H1 (cell line): Measurements from ENCODE around the gene LDLRAD4. TPM values are rescaled to one million over a fixed set of nuclear protein-coding genes. Genes with fewer than 3 reads are reported as not detected.
A peak's percentile ranks its signal among the peaks of the same experiment; 100 is the strongest.

Experiments used
- CTCF ChIA-PET: fragments of 300-600 bp; sonication (Branson Sonifier 250); formaldehyde crosslinking; loops from one replicate; lab custom pipeline; 2021; ENCODE audit not compliant: partially characterized antibody; lab: Charles Lee
- POLR2A ChIA-PET: fragments of 300-600 bp; sonication (Branson Sonifier 250); formaldehyde crosslinking; loops from one replicate; lab custom pipeline; 2021; ENCODE audit warnings: inconsistent platforms; ENCODE audit not compliant: partially characterized antibody; lab: Charles Lee
- DNase-seq, 2 experiments: peaks; one replicate each; pipeline versions ENCODE4 v3.0.0 to v3.0.0-alpha.2; 2010 to 2022; ENCODE audit warnings: low spot score in 2 of 2, low read depth in 1 of 2, mixed read lengths in 1 of 2
- FAIRE-seq: peaks from 2 replicates; lab custom pipeline; 2011; peaks lifted over from hg19 to GRCh38; lab: Jason Lieb, UNC
- H2AFZ ChIP-seq: 2 replicates; pipeline ENCODE4 v1.8.1; 2012; ENCODE audit warnings: low read length, inconsistent platforms
- H2AK5ac ChIP-seq: 2 replicates; pipeline ENCODE4 v1.6.1; 2013; ENCODE audit warnings: low read depth, low read length
- H2BK120ac ChIP-seq: replicated peaks from 2 replicates; pipeline ENCODE3; 2013; ENCODE audit warnings: low read depth, low read length, inconsistent platforms
- H2BK12ac ChIP-seq: 2 replicates; pipeline ENCODE4 v1.6.1; 2013; ENCODE audit warnings: low read depth, low read length
- H2BK15ac ChIP-seq: 2 replicates; pipeline ENCODE4 v1.6.1; 2013; ENCODE audit warnings: low read length
- H2BK20ac ChIP-seq: 2 replicates; pipeline ENCODE4 v1.6.1; 2013; ENCODE audit warnings: low read length
- H2BK5ac ChIP-seq: 2 replicates; pipeline ENCODE4 v1.6.1; 2013; ENCODE audit warnings: low read depth, low read length
- H3K14ac ChIP-seq: 2 replicates; pipeline ENCODE4 v1.6.1; 2013; ENCODE audit warnings: inconsistent platforms; ENCODE audit not compliant: insufficient read length
- H3K18ac ChIP-seq: 2 replicates; pipeline ENCODE4 v1.6.1; 2013; ENCODE audit warnings: low read length; ENCODE audit errors: extremely low read depth
- H3K23ac ChIP-seq: 2 replicates; pipeline ENCODE4 v1.6.1; 2013; ENCODE audit warnings: inconsistent platforms; ENCODE audit not compliant: insufficient read length
- H3K23me2 ChIP-seq: 2 replicates; pipeline ENCODE4 v1.6.1; 2013; ENCODE audit warnings: low read depth, low read length
- H3K27ac ChIP-seq: 2 replicates; pipeline ENCODE4 v1.6.1; 2011; ENCODE audit warnings: low read depth, low read length, inconsistent platforms
- H3K27me3 ChIP-seq, 4 experiments: replicated peaks in 1 of 4; 1 replicate in 1 of 4; 2 replicates in 3 of 4; pipeline versions ENCODE4 v1.6.1 to v1.8.1; 2011 to 2013; ENCODE audit warnings: low read length in 3 of 4, mild to moderate bottlenecking in 3 of 4, inconsistent platforms in 2 of 4, mixed read lengths in 2 of 4, moderate library complexity in 1 of 4; ENCODE audit not compliant: control insufficient read depth in 3 of 4, insufficient read depth in 3 of 4; ENCODE audit errors: extremely low read depth in 1 of 4
- H3K36me3 ChIP-seq, 4 experiments: 2 replicates each; pipeline versions ENCODE4 v1.6.1 to v1.8.1; 2011 to 2013; ENCODE audit warnings: mild to moderate bottlenecking in 4 of 4, low read length in 3 of 4, moderate library complexity in 2 of 4, control low read depth in 1 of 4, inconsistent platforms in 1 of 4; ENCODE audit not compliant: insufficient read depth in 4 of 4, control insufficient read depth in 2 of 4
- H3K4ac ChIP-seq: replicated peaks from 2 replicates; pipeline ENCODE3; 2013; ENCODE audit warnings: low read length, low read depth, mixed read lengths, inconsistent platforms; ENCODE audit not compliant: insufficient read length
- H3K4me1 ChIP-seq, 4 experiments: replicated peaks in 1 of 4; 1 replicate in 1 of 4; 2 replicates in 3 of 4; pipeline versions ENCODE4 v1.6.1 to v1.8.1; 2011 to 2013; ENCODE audit warnings: low read length in 3 of 4, inconsistent platforms in 2 of 4, mixed read lengths in 1 of 4; ENCODE audit not compliant: insufficient read depth in 4 of 4, control insufficient read depth in 3 of 4
- H3K4me2 ChIP-seq, 2 experiments: 2 replicates each; pipeline versions ENCODE4 v1.6.1 to v1.8.1; 2011 to 2013; ENCODE audit warnings: low read depth in 2 of 2, low read length in 2 of 2, control low read depth in 1 of 2, inconsistent platforms in 1 of 2, mild to moderate bottlenecking in 1 of 2; ENCODE audit not compliant: insufficient read depth in 1 of 2
- H3K4me3 ChIP-seq, 4 experiments: fragments of 200-600, 300-600 bp in 1 of 4; sonication (generic), shearing (Covaris generic), sonication (Bioruptor Twin) in 1 of 4; 2 replicates each; pipeline versions ENCODE4 v1.5.1 to v1.8.1; 2011 to 2016; ENCODE audit warnings: low read length in 4 of 4, low read depth in 3 of 4, control low read depth in 2 of 4, inconsistent platforms in 2 of 4, mild to moderate bottlenecking in 2 of 4, mixed read lengths in 1 of 4, moderate library complexity in 1 of 4; ENCODE audit not compliant: insufficient read depth in 2 of 4; ENCODE audit errors: extremely low read depth in 1 of 4
- H3K56ac ChIP-seq: replicated peaks from 2 replicates; pipeline ENCODE3; 2013; ENCODE audit warnings: low read depth, mild to moderate bottlenecking, mixed read lengths, low read length, inconsistent platforms; ENCODE audit not compliant: insufficient read length
- H3K79me1 ChIP-seq: 2 replicates; pipeline ENCODE4 v1.6.1; 2013; ENCODE audit warnings: low read depth, low read length, control low read depth
- H3K79me2 ChIP-seq, 2 experiments: 2 replicates each; pipeline versions ENCODE4 v1.6.1 to v1.8.1; 2012 to 2013; ENCODE audit warnings: low read length in 2 of 2, mild to moderate bottlenecking in 2 of 2, inconsistent platforms in 1 of 2; ENCODE audit not compliant: insufficient read depth in 2 of 2, control insufficient read depth in 1 of 2
- H3K9ac ChIP-seq, 4 experiments: replicated peaks in 1 of 4; 1 replicate in 1 of 4; 2 replicates in 3 of 4; pipeline versions ENCODE4 v1.6.1 to v1.8.1; 2011 to 2013; ENCODE audit warnings: low read depth in 3 of 4, low read length in 3 of 4, control low read depth in 2 of 4, mild to moderate bottlenecking in 2 of 4, moderate library complexity in 2 of 4, inconsistent platforms in 1 of 4; ENCODE audit errors: extremely low read depth in 1 of 4
- H3K9me3 ChIP-seq, 2 experiments: 2 replicates each; pipeline versions ENCODE4 v1.6.1 to v1.8.1; 2012 to 2013; ENCODE audit warnings: mild to moderate bottlenecking in 2 of 2, moderate library complexity in 2 of 2, control low read depth in 1 of 2, inconsistent platforms in 1 of 2, low read depth in 1 of 2, low read length in 1 of 2, mixed read lengths in 1 of 2; ENCODE audit not compliant: insufficient read depth in 2 of 2
- H4K20me1 ChIP-seq, 2 experiments: replicated peaks in 1 of 2; 2 replicates each; pipeline versions ENCODE3 to v1.8.1; 2011 to 2013; ENCODE audit warnings: inconsistent platforms in 2 of 2, low read length in 2 of 2, mild to moderate bottlenecking in 1 of 2; ENCODE audit not compliant: insufficient read depth in 2 of 2, control insufficient read depth in 1 of 2
- H4K5ac ChIP-seq: 2 replicates; pipeline ENCODE4 v1.6.1; 2013; ENCODE audit warnings: low read length, low read depth, mixed read lengths, inconsistent platforms; ENCODE audit not compliant: insufficient read length
- H4K8ac ChIP-seq: 2 replicates; pipeline ENCODE4 v1.8.0; 2013; ENCODE audit warnings: mild to moderate bottlenecking, moderate library complexity, low read length, inconsistent platforms; ENCODE audit not compliant: insufficient read depth; ENCODE audit errors: extremely low read depth
- H4K91ac ChIP-seq: replicated peaks from 2 replicates; pipeline ENCODE3; 2013; ENCODE audit warnings: low read length, mixed read lengths, inconsistent platforms; ENCODE audit not compliant: insufficient read length
- CREB1 ChIP-seq: IDR thresholded peaks from 2 replicates; pipeline ENCODE4 v1.6.1; 2012; ENCODE audit warnings: inconsistent platforms
- SP2 ChIP-seq: IDR thresholded peaks from 2 replicates; pipeline ENCODE4 v1.6.1; 2012; ENCODE audit warnings: mild to moderate bottlenecking, low read length, inconsistent platforms
- WGBS, 2 experiments: shearing (Covaris generic) in 1 of 2; methylation state at CpG; one replicate each; pipeline versions ENCODE4 v1.1.6 to v1.1.7; 2013 to 2015; ENCODE audit warnings: low lambda C conversion rate in 2 of 2, mixed read lengths in 2 of 2, inconsistent platforms in 1 of 2, low coverage in 1 of 2, missing lambda C conversion rate in 1 of 2; ENCODE audit not compliant: insufficient replicate concordance in 2 of 2, insufficient coverage in 1 of 2, insufficient read length in 1 of 2; ENCODE audit errors: extremely low coverage in 1 of 2, missing lambda C conversion rate in 1 of 2; 5-methylcytosine and 5-hydroxymethylcytosine counted together
- polyA plus RNA-seq, 7 experiments: library from polyadenylated mRNA; depleted of rRNA in 3 of 7; stranded (reverse) in 5 of 7; unstranded in 2 of 7; fragments of >200 nt in 5 of 7; fragments of 200-250 nt in 2 of 7; gene quantifications; 1 replicate in 5 of 7; 2 replicates in 1 of 7; 4 replicates in 1 of 7; pipeline versions ENCODE4 v1.2.1 to v1.2.3, GENCODE V29; 2011 to 2013; ENCODE audit warnings: missing spikeins in 2 of 7, mixed read lengths in 2 of 7
- total RNA-seq: library from RNA; stranded (reverse); fragmentation: NEBNext Ultra II Directional; extraction: Animal tissue kit (Norgen Biotek cat#: 25700); gene quantifications from 2 replicates; pipeline ENCODE4 v1.2.1, GENCODE V29; 2021

The LDLRAD4 gene
- total and polyA plus RNA-seq, 2 of the 8 experiments (the other 6 are each of a cell fraction or from before 2014, with no cell fraction given): 0.77 to 1.4 TPM

DNA sequence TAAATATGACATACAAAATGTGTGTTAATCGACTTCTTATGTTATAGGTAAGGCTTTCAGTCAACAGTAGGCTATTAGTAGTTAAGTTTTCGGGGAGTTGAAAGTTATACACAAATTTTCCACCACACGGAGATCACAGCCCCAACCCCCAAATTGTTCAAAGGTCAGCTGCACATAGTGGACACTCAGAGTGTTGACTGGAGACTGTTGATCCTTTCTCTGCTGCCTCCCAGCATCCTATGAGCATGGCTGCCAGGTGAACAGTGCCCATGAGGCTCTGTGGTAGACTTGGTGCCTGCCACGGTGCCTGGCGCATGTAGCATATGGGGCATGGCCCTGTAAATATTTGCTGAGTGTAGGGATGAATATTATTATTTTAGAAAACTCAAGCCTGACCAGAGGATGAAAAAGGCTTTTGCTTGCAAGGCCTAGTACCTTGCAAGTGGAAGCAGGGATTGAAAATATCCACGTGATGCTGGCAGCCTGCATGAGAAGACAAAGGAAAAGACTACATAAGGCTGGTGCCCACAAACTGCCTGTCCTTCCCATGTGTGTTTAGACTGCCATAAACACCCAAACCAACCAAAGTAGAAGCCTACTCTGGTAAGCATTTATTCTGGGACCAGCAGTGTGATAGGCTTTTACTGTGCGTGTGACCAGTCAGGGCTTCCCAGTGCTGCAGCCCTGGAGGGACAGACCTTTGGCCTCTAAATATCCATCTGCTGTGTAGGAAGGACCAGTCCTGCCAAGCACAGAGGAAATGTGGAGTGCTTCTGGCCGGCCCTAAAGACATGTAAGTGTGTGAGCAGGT is 226.1 kb downstream of the LDLRAD4 start:
- no peak overlapping the region for H3K27ac ChIP-seq
- H2BK20ac ChIP-seq: no peak overlapping the region
- no peak overlapping the region; the same call in 1 of the 2 replicates for H2BK15ac ChIP-seq
- DNase-seq: no peak
- no peak overlapping the region for H3K18ac ChIP-seq
- TF ChIP-seq SP2: no peak
- TF ChIP-seq CREB1: no peak
- H4K8ac ChIP-seq: no peak overlapping the region
- no peaks in the 10 kb centered on the region for H3K79me1 ChIP-seq
- FAIRE-seq: no peak
- CTCF ChIA-PET: no interaction called here
- H2BK12ac ChIP-seq: peak overlapping the region; percentile 56; the same call in 1 of the 2 replicates
- H4K5ac ChIP-seq: no peak overlapping the region
- H3K4me2 ChIP-seq: no peak overlapping the region; a peak in 1 of 4 replicates
- no peak overlapping the region for H3K4me3 ChIP-seq
- no peaks in the 10 kb centered on the region for H3K79me2 ChIP-seq
- no peak overlapping the region; the same call in 1 of the 2 replicates for H2AK5ac ChIP-seq
- no peak overlapping the region for H3K56ac ChIP-seq
- H2BK120ac ChIP-seq: no peak overlapping the region
- peaks cover 2 to 11% (median 3%) of the 10 kb centered on the region in 4 experiments; a peak in 4 of 7 replicates for H3K4me1 ChIP-seq
- H4K20me1 ChIP-seq: peaks cover 0 to 4% of the 10 kb centered on the region in 2 experiments
- no peak overlapping the region for H3K14ac ChIP-seq
- no peak overlapping the region for H3K9ac ChIP-seq
- H3K23ac ChIP-seq: no peak overlapping the region
- no peaks in the 10 kb centered on the region for H3K9me3 ChIP-seq
- peaks cover 3% of the 10 kb centered on the region; the same call in 1 of the 2 replicates for H3K23me2 ChIP-seq
- 91% methylated on average over 8 of the region's 8 CpGs; no CpG with 5 or more reads in 1 of the 2 experiments for WGBS, 2 experiments
- H3K36me3 ChIP-seq: no peaks in the 10 kb centered on the region
- no peak overlapping the region for H2BK5ac ChIP-seq
- H3K27me3 ChIP-seq: no peaks in the 10 kb centered on the region
- no peak overlapping the region for H3K4ac ChIP-seq
- no peak overlapping the region for H2AFZ ChIP-seq
- POLR2A ChIA-PET: no interaction called here
- H4K91ac ChIP-seq: no peak overlapping the region
